Tibial artery (tissue), 4 donors: ENCODE results near the gene RNU6-7.

Experiments used
- DNase-seq, 2 donors: peaks; one replicate each; pipeline ENCODE4 v3.0.0-alpha.2; 2019
- H3K27ac ChIP-seq, 2 donors: fragments of 200-600 bp; sonication (generic) in 1 of 2; 1 replicate in 1 of 2; 2 replicates in 1 of 2; pipeline ENCODE4 v1.5.1; 2018 to 2019; ENCODE audit warnings: mild to moderate bottlenecking in 1 of 2
- H3K27me3 ChIP-seq, 2 donors: fragments of 200-600 bp; sonication (generic) in 1 of 2; one replicate each; pipeline versions ENCODE4 v1.5.1 to v1.6.0; 2016 to 2019
- H3K36me3 ChIP-seq, 3 donors: fragments of 200-600 bp; sonication (generic) in 2 of 3; one replicate each; pipeline ENCODE4 v1.5.1; 2016 to 2019; ENCODE audit warnings: mild to moderate bottlenecking in 2 of 3
- H3K4me1 ChIP-seq, 4 donors: fragments of 200-600 bp; sonication (generic) in 2 of 4; 1 replicate in 3 of 4; 2 replicates in 1 of 4; pipeline ENCODE4 v1.5.1; 2016 to 2019
- H3K4me3 ChIP-seq, 2 donors: fragments of 200-600 bp; sonication (generic) in 1 of 2; 1 replicate in 1 of 2; 2 replicates in 1 of 2; pipeline ENCODE4 v1.5.1; 2018 to 2019; ENCODE audit warnings: mild to moderate bottlenecking in 2 of 2
- H3K9me3 ChIP-seq, 3 donors: fragments of 200-600 bp; sonication (generic) in 1 of 3; one replicate each; pipeline ENCODE4 v1.5.1; 2016 to 2019
- intact Hi-C: fragments of 100-400 bp; cut with DNase I; formaldehyde crosslinking; loops from one replicate; pipeline ENCODE4 v1.15.0; 2023; ENCODE audit warnings: low total_unique reads
- TF ChIP-seq, protein P1 (sequence below), 2 experiments: fragments of 200-600 bp in 1 of 2; fragments of 450-650 bp in 1 of 2; IDR thresholded peaks; one replicate each; pipeline ENCODE4 v1.5.1; 2017 to 2019; ENCODE audit warnings: antibody characterized with exemption in 2 of 2, mild to moderate bottlenecking in 1 of 2, moderate library complexity in 1 of 2

The RNU6-7 gene

GRCh38 chr14:32200368-32201192, 1.3 kb upstream of the RNU6-7 start:
- intact Hi-C loops = loop anchor here (5.0 kb wide), 1 partner anchor 52 kb away; no protein-coding TSS in a partner anchor
- Histone ChIP-seq H3K9me3 (no peaks in the 10 kb centered on the region), H3K4me1 (peaks cover 0 to 18% (median 3%) of the 10 kb centered on the region in 4 donors), H3K36me3 (no peaks in the 10 kb centered on the region), H3K4me3 (peak overlapping the region; percentile 73 to 83), H3K27ac (peak overlapping the region; percentile 86 to 89), H3K27me3 (no peaks in the 10 kb centered on the region)
- no peak for DNase-seq
- TF ChIP-seq, protein P1, sequence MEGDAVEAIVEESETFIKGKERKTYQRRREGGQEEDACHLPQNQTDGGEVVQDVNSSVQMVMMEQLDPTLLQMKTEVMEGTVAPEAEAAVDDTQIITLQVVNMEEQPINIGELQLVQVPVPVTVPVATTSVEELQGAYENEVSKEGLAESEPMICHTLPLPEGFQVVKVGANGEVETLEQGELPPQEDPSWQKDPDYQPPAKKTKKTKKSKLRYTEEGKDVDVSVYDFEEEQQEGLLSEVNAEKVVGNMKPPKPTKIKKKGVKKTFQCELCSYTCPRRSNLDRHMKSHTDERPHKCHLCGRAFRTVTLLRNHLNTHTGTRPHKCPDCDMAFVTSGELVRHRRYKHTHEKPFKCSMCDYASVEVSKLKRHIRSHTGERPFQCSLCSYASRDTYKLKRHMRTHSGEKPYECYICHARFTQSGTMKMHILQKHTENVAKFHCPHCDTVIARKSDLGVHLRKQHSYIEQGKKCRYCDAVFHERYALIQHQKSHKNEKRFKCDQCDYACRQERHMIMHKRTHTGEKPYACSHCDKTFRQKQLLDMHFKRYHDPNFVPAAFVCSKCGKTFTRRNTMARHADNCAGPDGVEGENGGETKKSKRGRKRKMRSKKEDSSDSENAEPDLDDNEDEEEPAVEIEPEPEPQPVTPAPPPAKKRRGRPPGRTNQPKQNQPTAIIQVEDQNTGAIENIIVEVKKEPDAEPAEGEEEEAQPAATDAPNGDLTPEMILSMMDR (IDR thresholded peaks at IDR 0.05) = no peak

DNA sequence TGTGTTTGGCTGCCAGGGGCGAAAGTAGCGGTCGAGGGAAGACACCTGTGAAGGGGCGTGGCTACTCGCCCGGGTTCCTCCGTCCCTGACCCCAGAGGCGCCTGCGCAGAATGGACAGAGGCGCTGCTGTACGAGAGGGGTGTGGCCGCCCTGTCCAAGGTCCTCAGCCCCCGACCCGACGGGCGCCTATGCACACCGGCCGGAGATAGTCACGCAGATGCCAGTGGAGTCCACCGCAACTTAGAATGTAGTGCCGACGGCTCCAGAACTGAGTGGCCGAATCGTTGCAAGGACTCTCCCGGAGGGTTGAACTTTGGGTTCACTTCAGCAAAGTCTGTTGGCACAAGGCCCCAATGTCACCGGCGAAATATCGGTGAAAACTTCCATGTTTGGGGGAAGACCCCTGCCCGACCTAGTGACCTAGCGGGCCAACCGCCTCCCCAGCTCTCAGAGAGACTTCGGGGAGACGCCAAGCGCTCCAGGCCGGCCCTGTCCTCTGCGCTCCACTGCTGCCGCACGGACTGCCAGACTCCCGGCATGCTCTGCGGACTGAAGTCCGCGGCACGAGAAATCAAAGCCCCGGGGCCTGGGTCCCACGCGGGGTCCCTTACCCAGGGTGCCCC, 541 bp upstream of the RNU6-7 start:
- no peaks in the 10 kb centered on the region for H3K27me3 ChIP-seq
- peak overlapping the region; percentile 86 to 89 for H3K27ac ChIP-seq
- intact Hi-C loops = loop anchor here (5.0 kb wide), 1 partner anchor 51 kb away; no protein-coding TSS in a partner anchor
- H3K9me3 ChIP-seq = no peaks in the 10 kb centered on the region
- peak; percentile 68 to 85 for DNase-seq
- TF ChIP-seq, protein P1 (IDR thresholded peaks at IDR 0.05) = no peak
- peak overlapping the region; percentile 73 to 83 for H3K4me3 ChIP-seq
- no peaks in the 10 kb centered on the region for H3K36me3 ChIP-seq
- peaks cover 0 to 18% (median 3%) of the 10 kb centered on the region in 4 donors for H3K4me1 ChIP-seq

- peak overlapping the region; percentile 86 to 89 for H3K27ac ChIP-seq
- H3K4me3 ChIP-seq = peak overlapping the region; percentile 73 to 83
- H3K27me3 ChIP-seq = no peaks in the 10 kb centered on the region
- H3K9me3 ChIP-seq = no peaks in the 10 kb centered on the region
- peaks cover 0 to 18% (median 3%) of the 10 kb centered on the region in 4 donors for H3K4me1 ChIP-seq
- no peak for DNase-seq
- TF ChIP-seq, protein P1 (IDR thresholded peaks at IDR 0.05) = no peak
- intact Hi-C loops = loop anchor here (2.0 to 5.0 kb wide), 2 partner anchors 50 to 126 kb away; partner anchors contain the start of gene ARHGAP5
- H3K36me3 ChIP-seq = no peaks in the 10 kb centered on the region
Measured at GRCh38 chr14:32202491-32202997, 699 bp downstream of the RNU6-7 start.

- Histone ChIP-seq H3K4me3 (peak within 1 kb of the TSS; percentile 73 to 83), H3K27ac (peak within 1 kb of the TSS; percentile 86 to 89), H3K27me3 (no peaks in the 10 kb centered on the region), H3K36me3 (no peaks in the 10 kb centered on the region), H3K9me3 (no peaks in the 10 kb centered on the region), H3K4me1 (peaks cover 0 to 18% (median 3%) of the 10 kb centered on the region in 4 donors)
- intact Hi-C loops = loop anchor here (2.0 to 5.0 kb wide), 2 partner anchors 49 to 126 kb away; partner anchors contain the start of gene ARHGAP5
- peak; percentile 69 to 91 for DNase-seq
- TF ChIP-seq, protein P1 (IDR thresholded peaks at IDR 0.05) = no peak
Measured at GRCh38 chr14:32202998-32203882, 1.4 kb downstream of the RNU6-7 start, which contains the start of gene RNU6-8. RNU6-8 (minus strand) TSS chr14:32203269.

DNA sequence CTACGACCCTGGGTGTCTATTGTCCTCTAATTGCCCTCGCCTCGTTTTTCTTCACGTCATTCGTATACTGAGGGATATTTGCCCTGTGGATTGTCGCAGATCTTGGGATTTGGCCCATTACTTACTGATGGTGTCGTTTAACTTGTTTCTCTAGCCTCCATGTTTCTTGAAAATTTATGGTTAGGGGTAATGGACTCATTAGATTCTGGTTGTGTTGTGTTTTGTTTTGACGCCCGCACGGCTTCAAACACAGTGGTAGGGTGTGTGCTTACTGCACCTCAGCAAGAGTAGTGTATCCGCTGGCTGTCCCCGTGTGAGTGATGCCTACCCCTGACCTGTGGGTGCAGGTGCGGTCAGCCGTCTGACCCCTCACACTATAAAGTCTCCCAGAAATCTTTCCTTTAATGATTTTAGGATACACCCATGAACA, 2.1 kb downstream of the RNU6-7 start:
- Histone ChIP-seq H3K9me3 (no peaks in the 10 kb centered on the region), H3K27me3 (no peaks in the 10 kb centered on the region), H3K4me3 (peak overlapping the region; percentile 73 to 83), H3K27ac (peak overlapping the region; percentile 86 to 89), H3K36me3 (no peaks in the 10 kb centered on the region), H3K4me1 (peaks cover 0 to 18% (median 3%) of the 10 kb centered on the region in 4 donors)
- TF ChIP-seq, protein P1 (IDR thresholded peaks at IDR 0.05) = no peak
- DNase-seq = no peak
- intact Hi-C loops = loop anchor here (2.0 to 5.0 kb wide), 2 partner anchors 48 to 127 kb away; partner anchors contain the start of gene ARHGAP5
